Measurements from ENCODE around the gene ANP32A.
"Not testable (repeated sequence)": the region's sequence is repeated elsewhere in the genome, so short reads cannot be mapped to it uniquely, and the experiment has no call there.

ANP32A gene

GRCh38 chr15:68781766-68782588, 38.7 kb downstream of the ANP32A start:
- no peak for DNase-seq

GRCh38 chr15:68781217-68781616, 39.5 kb downstream of the ANP32A start:
- DNase-seq = no peak

- no peak for DNase-seq
Observed at GRCh38 chr15:68778876-68779275, 41.8 kb downstream of the ANP32A start.

GRCh38 chr15:68776477-68777270, 44.0 kb downstream of the ANP32A start:
- no peak for DNase-seq

GRCh38 chr15:68775671-68776476, 44.8 kb downstream of the ANP32A start:
- DNase-seq = no peak

- no peak for DNase-seq
Observed at GRCh38 chr15:68775236-68775577, 45.5 kb downstream of the ANP32A start.

GRCh38 chr15:68774521-68775235, 46.0 kb downstream of the ANP32A start:
- no peak for DNase-seq

- DNase-seq = no peak
Observed at GRCh38 chr15:68774120-68774519, 46.6 kb downstream of the ANP32A start.

- no peak for DNase-seq
Observed at GRCh38 chr15:68773036-68773435, 47.7 kb downstream of the ANP32A start.

- no peak for DNase-seq
Observed at GRCh38 chr15:68770216-68770615, 50.5 kb downstream of the ANP32A start.

- no peak for DNase-seq
Observed at GRCh38 chr15:68769702-68770101, 51.0 kb downstream of the ANP32A start.

- no peak for DNase-seq
Observed at GRCh38 chr15:68768321-68768720, 52.4 kb downstream of the ANP32A start.

GRCh38 chr15:68767833-68768232, 52.9 kb downstream of the ANP32A start:
- no peak for DNase-seq

- DNase-seq = no peak
Observed at GRCh38 chr15:68765602-68766368, 54.9 kb downstream of the ANP32A start.

GRCh38 chr15:68764090-68764489, 56.6 kb downstream of the ANP32A start:
- DNase-seq = no peak

GRCh38 chr15:68763063-68763462, 57.6 kb downstream of the ANP32A start:
- DNase-seq = no peak

- not testable (repeated sequence) for DNase-seq
Observed at GRCh38 chr15:68759982-68760579, 60.6 kb downstream of the ANP32A start.

GRCh38 chr15:68755731-68756130, 65.0 kb downstream of the ANP32A start:
- no peak for DNase-seq

GRCh38 chr15:68751622-68752021, 69.1 kb downstream of the ANP32A start:
- no peak for DNase-seq

GRCh38 chr15:68749793-68750192, 70.9 kb downstream of the ANP32A start:
- DNase-seq = no peak

GRCh38 chr15:68749365-68749764, 71.3 kb downstream of the ANP32A start:
- DNase-seq = no peak

- DNase-seq = no peak
Observed at GRCh38 chr15:68743256-68743655, 77.4 kb downstream of the ANP32A start.

All from NCI-H2227 treated with DMSO at 0.1 percent for 48 hours (cell line).